Right atrium auricular region (tissue), 2 donors: Measurements from ENCODE around the gene TPI1. TPM values are rescaled to one million over a fixed set of nuclear protein-coding genes. Genes with fewer than 3 reads are reported as not detected.
"Not testable (repeated sequence)": the region's sequence is repeated elsewhere in the genome, so short reads cannot be mapped to it uniquely, and the experiment has no call there.

Source experiments
- DNase-seq: peaks from one replicate; pipeline ENCODE4 v3.0.0-alpha.2; 2019; ENCODE audit warnings: low spot score
- H3K27ac ChIP-seq, 2 donors: fragments of 200-600 bp; sonication (generic); 1 replicate in 1 of 2; 2 replicates in 1 of 2; pipeline ENCODE4 v1.5.1; 2016 to 2019
- H3K27me3 ChIP-seq, 2 donors: fragments of 200-600 bp; sonication (generic); one replicate each; pipeline versions ENCODE4 v1.5.1 to v1.6.0; 2017 to 2019
- H3K36me3 ChIP-seq: fragments of 200-600 bp; sonication (generic); one replicate; pipeline ENCODE4 v1.5.1; 2016
- H3K4me1 ChIP-seq, 2 donors: fragments of 200-600 bp; sonication (generic); one replicate each; pipeline versions ENCODE4 v1.5.1 to v1.6.0; 2017 to 2019
- H3K4me3 ChIP-seq, 2 donors: fragments of 200-600 bp; sonication (generic); 1 replicate in 1 of 2; 2 replicates in 1 of 2; pipeline ENCODE4 v1.5.1; 2017 to 2019; ENCODE audit warnings: mild to moderate bottlenecking in 1 of 2, moderate library complexity in 1 of 2
- H3K9me3 ChIP-seq, 2 donors: fragments of 200-600 bp; sonication (generic); one replicate each; pipeline ENCODE4 v1.5.1; 2019
- CTCF ChIP-seq, 2 donors: fragments of 200-600 bp; sonication (generic); IDR thresholded peaks; one replicate each; pipeline ENCODE4 v1.5.1; 2019; ENCODE audit warnings: antibody characterized with exemption in 2 of 2
- total RNA-seq, 2 donors: library from RNA; depleted of rRNA; stranded (reverse); fragments of >200 nt; gene quantifications; one replicate each; pipeline ENCODE4 v1.1.0, GENCODE V29; 2016

TPI1 gene
- total RNA-seq, 2 donors from 2014 or later = 755 to 842 TPM

GRCh38 chr12:6858799-6859198 is 8.5 kb upstream of the TPI1 start:
- Histone ChIP-seq H3K9me3 (no peaks in the 10 kb centered on the region), H3K4me1 (no peaks in the 10 kb centered on the region), H3K36me3 (peaks cover 79% of the 10 kb centered on the region), H3K27ac (no peak overlapping the region), H3K27me3 (no peaks in the 10 kb centered on the region), H3K4me3 (no peak overlapping the region)
- no peak for TF ChIP-seq CTCF (IDR thresholded peaks at IDR 0.05)
- DNase-seq = no peak

- TF ChIP-seq CTCF (IDR thresholded peaks at IDR 0.05) = no peak
- DNase-seq = no peak
- no peak overlapping the region for H3K27ac ChIP-seq
- H3K36me3 ChIP-seq = peaks cover 85% of the 10 kb centered on the region
- H3K4me1 ChIP-seq = no peaks in the 10 kb centered on the region
- H3K27me3 ChIP-seq = no peaks in the 10 kb centered on the region
- H3K9me3 ChIP-seq = no peaks in the 10 kb centered on the region
- H3K4me3 ChIP-seq = no peak overlapping the region
Observed at GRCh38 chr12:6860116-6860515, 7.2 kb upstream of the TPI1 start.

GRCh38 chr12:6860942-6861341 is 6.4 kb upstream of the TPI1 start:
- Histone ChIP-seq H3K27ac (no peak overlapping the region), H3K4me3 (no peak overlapping the region), H3K27me3 (no peaks in the 10 kb centered on the region), H3K9me3 (no peaks in the 10 kb centered on the region), H3K4me1 (no peaks in the 10 kb centered on the region), H3K36me3 (peaks cover 84% of the 10 kb centered on the region)
- DNase-seq = no peak
- no peak for TF ChIP-seq CTCF (IDR thresholded peaks at IDR 0.05)

DNA sequence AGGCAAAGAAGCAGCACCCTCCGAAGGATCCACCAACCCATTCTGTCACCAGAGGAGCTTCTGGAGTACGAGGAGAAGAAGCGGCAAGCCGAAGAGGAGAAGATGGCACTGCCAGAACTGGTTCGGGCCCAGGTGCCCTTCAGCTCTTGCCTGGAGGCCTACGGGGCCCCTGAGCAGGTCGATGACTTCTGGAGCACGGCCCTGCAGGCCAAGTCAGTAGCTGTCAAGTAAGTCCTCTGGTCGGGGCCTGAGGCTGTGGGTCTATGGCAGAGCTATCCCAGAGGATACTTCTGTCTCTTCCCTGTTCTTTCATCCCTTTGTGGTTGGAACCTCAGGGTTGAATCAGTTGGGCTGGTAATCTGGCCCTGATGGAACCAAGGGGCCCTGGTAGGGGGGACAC is 5.9 kb upstream of the TPI1 start:
- H3K9me3 ChIP-seq = no peaks in the 10 kb centered on the region
- no peak overlapping the region for H3K4me3 ChIP-seq
- H3K27ac ChIP-seq = no peak overlapping the region
- H3K4me1 ChIP-seq = no peaks in the 10 kb centered on the region
- H3K27me3 ChIP-seq = no peaks in the 10 kb centered on the region
- H3K36me3 ChIP-seq = peaks cover 79% of the 10 kb centered on the region
- DNase-seq = no peak
- no peak for TF ChIP-seq CTCF (IDR thresholded peaks at IDR 0.05)

DNA sequence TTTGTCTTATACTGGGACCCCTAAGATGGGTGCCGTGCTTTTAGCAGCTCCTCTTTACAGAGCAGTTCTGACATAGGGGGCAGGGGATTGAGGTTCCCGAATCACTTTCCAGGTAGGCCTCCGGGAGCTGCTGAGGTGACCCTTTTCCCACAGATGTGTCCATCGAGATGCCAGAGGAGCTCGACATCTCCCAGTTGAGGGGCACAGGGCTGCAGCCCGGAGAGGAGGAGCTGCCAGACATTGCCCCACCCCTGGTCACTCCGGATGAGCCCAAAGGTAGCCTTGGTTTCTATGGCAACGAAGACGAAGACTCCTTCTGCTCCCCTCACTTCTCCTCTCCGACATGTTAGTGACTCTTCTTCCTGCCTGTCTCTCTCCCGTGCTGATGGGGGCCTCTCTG is 4.3 kb upstream of the TPI1 start:
- Histone ChIP-seq H3K9me3 (no peaks in the 10 kb centered on the region), H3K4me1 (peaks cover 0 to 7% of the 10 kb centered on the region in 2 donors), H3K36me3 (peaks cover 63% of the 10 kb centered on the region), H3K4me3 (no peak overlapping the region), H3K27me3 (no peaks in the 10 kb centered on the region), H3K27ac (no peak overlapping the region)
- no peak for TF ChIP-seq CTCF (IDR thresholded peaks at IDR 0.05)
- DNase-seq = no peak

DNA sequence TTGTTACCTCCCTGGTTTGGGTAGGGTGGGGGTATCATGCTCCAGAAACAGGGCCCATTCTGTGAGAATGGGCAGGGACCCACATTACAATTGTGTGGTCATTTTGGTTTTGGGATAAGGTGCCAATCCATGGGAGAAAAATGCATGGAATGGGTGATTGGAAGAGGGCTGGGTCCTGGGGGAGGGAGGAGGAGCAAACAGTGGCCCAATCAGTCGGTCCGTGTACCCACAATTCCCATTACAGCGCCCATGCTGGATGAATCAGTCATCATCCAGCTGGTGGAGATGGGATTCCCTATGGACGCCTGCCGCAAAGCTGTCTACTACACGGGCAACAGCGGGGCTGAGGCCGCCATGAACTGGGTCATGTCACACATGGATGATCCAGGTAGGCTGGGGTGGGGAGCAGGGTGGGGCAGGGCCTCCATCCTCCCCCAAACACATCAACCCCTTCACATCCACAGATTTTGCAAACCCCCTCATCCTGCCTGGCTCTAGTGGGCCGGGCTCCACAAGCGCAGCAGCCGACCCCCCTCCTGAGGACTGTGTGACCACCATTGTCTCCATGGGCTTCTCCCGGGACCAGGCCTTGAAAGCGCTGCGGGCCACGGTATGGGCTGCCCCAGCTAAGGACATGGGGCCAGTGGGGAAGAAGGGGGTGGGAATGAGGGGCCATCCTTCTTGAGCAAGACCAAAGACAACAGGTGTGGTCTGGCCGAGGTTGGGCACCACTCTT is 3.6 kb upstream of the TPI1 start:
- no peak for TF ChIP-seq CTCF (IDR thresholded peaks at IDR 0.05)
- no peak for DNase-seq
- peaks cover 0 to 13% of the 10 kb centered on the region in 2 donors for H3K4me1 ChIP-seq
- H3K36me3 ChIP-seq = peaks cover 56% of the 10 kb centered on the region
- H3K4me3 ChIP-seq = no peak overlapping the region
- H3K27me3 ChIP-seq = no peaks in the 10 kb centered on the region
- H3K27ac ChIP-seq = no peak overlapping the region
- H3K9me3 ChIP-seq = no peaks in the 10 kb centered on the region

DNA sequence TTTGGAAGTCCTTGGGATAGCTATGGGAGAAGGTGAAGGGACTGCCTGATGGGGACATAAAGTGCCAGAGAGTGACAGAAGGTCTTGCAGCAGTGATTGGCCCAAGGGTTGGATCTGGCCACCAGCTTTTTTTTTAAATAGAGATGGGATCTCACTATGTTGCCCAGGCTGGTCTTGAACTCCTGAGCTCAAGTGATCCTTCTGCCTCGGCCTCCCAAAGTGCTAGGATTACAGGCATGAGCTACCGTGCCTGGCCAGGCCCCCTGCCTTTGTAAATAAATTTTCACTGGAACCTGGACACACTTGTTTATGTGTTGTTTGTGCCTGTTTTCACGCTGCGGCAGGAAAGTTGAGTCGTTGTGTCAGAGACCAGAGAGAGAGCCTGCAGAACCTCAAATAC is 2.0 kb upstream of the TPI1 start:
- H3K9me3 ChIP-seq, H3K27ac ChIP-seq, H3K27me3 ChIP-seq, DNase-seq, H3K4me3 ChIP-seq: not testable (repeated sequence)
- Histone ChIP-seq H3K36me3 (peaks cover 52% of the 10 kb centered on the region), H3K4me1 (peaks cover 0 to 29% of the 10 kb centered on the region in 2 donors)
